HG03520 (cell line): ENCODE measurements around the gene COL25A1.
"Not testable (repeated sequence)": the region's sequence is repeated elsewhere in the genome, so short reads cannot be mapped to it uniquely, and the experiment has no call there.

Source experiments
- ATAC-seq: cut with Tn5 transposase; IDR thresholded peaks from one replicate; pipeline ENCODE4 v1.9.1; 2021; ENCODE audit warnings: mild to moderate bottlenecking, moderate library complexity; ENCODE audit not compliant: unreplicated experiment

The COL25A1 gene

DNA sequence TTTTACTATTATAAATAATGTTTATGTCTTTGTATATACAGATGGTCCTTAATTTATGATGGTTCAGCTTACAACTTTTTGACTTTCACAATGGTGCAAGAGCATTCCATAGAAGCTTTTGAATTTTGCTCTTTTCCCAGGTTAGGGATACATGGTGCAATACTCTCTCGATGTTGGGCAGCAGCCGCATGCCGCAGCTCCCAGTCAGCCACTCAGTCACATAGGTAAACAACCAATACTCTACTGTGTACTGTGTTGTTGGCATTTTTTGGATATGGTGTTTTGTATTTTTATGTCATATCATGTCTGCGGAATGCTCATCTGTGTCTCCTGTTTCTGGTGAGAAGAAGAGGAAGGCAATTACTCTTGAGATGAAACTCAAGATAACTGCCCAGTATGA is 281.6 kb downstream of the COL25A1 start:
- no peak for ATAC-seq

DNA sequence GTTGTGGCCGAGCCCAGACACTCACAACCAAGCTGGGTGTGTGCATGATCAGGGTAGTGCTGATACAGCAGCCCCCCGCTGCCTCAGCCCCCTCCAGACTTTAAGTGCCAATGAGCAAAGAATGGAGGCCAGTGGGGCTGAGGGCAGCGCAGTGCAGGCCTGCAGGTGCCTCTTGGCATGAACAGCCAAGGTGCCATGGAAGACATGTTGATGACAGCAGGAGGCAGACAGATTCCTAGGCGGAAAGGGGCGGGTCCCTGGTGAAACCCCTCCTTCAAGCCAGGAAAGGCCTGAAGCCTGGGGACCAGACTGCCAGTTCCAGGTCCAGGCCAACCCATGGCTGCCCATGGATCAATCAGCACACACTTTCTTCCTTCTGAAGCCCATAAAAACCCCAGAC is 286.3 kb downstream of the COL25A1 start:
- ATAC-seq, result no peak

DNA sequence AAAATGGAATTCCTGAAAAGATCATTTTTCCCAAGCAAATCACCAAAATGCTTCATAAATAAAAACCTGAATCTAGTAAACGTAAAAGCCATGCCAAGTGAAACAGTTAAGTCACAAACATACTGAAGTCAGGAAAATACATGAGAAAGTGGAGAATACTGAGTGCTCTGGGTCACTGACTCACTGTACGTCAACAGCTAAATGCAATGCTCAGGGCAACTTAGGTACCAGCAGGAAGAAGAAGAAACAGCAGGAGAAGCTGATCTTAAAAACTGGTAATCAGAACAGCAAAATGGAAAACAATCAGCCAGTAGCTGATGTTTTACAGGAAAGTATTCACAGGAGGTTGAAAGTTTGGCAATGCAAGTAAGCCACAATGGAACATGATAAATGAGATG is 287.0 kb downstream of the COL25A1 start:
- ATAC-seq, result no peak

DNA sequence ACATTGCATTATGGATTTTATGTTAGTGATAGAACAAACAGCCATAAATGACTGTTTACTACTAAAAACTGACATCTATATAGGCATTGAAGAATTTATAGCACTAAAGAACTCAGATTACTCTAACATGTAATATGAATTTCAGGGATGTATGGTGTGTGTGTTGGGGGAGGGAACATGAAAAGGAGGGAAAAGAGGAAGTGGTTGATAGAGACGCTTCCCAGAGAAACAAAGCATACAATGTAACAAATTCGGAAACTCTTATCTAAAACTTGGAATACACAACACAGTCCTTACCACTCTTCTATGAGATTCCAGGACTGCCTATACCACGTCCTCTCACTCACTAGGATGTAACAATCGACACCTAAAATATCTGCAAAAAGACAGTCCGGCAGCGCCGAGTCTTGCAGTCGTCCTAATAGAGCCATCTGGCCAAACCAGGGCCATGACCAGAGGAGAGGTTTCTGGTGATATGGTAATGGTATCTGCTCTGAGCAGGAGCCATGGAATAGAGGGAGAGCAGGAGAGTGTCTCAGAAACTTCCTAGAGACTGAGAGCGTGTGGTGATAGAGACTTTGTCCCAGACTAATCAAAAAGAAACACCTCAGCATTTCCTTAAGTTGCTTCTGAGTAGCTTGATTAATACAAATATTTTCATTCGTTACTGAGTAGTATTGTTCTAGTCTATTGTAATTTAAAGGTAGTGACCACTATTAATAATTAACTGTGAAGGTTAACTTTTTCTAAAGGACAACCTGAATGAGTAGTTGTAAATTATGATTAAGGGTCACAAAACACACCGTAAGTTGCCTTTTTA is 287.7 kb downstream of the COL25A1 start:
- ATAC-seq, result no peak

DNA sequence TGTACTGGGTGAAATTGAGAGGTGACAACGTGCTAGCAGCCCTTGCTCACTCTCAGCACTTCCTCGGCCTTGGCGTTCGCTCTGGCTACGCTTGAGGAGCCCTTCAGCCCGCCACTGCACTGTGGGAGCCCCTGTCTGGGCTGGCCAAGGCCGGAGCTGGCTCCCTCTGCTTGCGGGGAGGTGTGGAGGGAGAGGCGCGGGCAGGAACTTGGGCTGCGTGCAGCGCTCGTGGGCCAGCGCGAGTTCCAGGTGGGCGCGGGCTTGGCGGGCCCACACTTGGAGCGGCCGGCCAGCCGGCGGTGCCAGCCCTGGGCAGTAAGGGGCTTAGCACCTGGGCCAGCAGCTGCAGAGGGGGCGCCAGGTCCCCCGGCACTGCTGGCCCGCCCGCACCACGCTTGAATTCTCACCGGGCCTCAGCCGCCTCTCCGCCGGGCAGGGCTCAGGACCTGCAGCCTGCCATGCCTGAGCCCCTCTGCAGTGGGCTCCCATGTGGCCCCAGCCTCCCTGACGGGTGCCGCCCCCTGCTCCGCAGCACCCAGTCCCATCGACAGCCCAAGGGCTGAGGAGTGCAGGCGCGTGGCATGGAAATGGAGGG is 290.1 kb downstream of the COL25A1 start:
- ATAC-seq, result no peak

DNA sequence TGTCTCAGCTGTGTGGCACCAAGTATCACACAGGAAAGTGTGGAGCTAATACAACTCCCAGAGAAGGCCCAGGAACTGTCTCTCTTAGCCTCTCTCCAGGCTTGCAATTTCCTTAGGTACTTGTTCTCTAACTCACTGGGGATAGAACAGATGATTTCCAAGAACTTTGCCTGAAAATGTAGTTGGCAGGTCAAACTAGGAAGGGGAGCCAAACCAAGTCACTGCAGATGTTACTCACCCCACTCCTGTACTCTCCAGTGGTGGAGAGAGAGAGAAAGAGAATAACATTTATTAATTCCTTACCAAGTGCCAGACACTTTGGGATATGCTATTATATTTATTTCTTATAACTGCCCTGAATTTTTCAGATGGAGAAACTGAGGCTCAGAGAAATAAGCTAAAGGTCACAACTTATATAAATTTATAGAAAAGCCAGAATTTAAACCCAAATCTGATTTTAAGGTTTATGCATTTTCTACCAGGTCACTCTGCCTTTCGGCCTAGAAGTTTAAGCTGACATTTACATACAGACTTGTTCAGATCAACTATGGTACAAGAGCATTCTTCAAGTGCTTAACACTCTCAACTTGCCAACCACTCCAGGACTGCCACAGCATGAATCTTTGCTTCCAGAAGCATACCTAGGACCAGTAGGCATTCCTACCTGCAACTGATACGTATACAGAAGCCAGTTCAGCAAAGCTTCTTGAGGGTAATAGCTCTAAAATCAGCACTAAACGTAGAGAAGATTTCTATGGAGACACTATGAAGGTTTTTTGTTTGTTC is 291.0 kb downstream of the COL25A1 start:
- ATAC-seq, result no peak

DNA sequence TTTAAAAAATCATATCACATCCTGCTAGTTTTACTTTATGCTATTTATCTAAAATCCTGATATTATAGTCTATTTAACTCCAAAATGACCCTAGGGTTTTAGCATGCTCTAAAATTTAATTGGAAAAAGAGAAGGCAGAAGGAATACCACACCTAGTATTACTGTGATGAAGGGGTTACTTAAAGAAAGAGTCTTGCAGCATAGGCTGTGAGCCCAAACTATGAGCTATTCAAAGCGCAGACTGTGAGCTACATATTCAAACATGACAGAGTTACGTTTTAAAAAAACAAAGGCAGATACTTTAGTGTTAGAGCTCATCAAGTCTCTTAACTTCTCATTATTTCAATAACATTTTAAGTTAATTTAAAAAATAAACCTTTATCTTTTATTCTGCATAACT is 291.9 kb downstream of the COL25A1 start:
- ATAC-seq, result no peak

DNA sequence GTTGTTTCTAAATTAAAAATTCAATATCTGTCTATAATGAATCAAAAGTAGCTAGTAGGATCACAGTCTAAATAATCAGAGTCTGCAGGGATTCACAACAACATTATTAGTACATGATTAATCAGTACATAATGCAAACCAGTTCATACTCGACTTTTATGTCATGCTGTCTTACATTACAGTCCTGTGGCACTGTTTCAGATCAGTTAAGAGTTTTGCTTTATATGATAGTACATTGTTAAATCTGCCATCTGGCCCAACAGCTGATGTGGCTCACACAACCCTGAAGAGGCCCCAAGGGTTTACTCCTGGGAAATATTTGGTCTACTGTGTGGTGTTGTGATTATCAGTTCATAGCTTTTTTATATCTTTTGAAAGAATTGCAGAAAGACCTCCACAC is 292.5 kb downstream of the COL25A1 start:
- ATAC-seq, result no peak

DNA sequence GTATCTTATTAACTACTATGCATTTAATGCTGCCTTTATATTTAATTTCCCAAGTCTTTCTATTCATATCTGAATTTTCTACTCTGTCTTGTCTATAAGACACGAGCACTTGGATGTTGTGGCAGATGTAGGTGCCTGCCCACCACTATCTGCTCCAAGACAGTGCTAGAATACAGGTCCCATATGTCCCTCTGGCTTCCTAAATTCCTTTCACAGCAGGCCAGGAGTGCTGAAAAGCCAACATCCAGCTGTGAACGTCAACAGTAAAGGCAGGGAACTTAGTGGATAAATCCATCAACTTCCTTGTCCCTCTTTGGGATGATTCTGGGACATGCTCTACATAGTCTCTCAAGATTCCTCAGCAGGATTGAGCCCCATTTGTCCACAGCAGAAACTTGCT is 294.5 kb downstream of the COL25A1 start:
- ATAC-seq, result no peak

DNA sequence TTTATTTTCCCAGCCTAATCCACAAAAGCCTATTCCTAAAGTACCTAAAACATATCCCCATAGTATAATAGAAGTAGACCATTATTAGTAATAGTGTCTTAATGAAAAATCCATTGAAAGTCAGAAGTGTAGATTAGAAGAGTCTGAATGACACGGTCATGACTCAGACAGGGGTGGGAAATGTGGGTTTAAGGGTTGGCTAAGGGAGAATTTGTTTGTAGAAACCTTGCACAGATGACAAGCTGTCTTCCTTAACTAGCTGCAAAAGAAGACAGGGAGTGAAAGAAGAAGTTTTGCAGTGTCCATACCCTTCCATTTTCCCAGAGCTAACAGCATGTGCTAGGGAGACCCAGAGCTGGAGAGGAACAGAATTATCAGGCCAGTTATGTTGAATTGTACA is 296.9 kb downstream of the COL25A1 start:
- ATAC-seq, result no peak

DNA sequence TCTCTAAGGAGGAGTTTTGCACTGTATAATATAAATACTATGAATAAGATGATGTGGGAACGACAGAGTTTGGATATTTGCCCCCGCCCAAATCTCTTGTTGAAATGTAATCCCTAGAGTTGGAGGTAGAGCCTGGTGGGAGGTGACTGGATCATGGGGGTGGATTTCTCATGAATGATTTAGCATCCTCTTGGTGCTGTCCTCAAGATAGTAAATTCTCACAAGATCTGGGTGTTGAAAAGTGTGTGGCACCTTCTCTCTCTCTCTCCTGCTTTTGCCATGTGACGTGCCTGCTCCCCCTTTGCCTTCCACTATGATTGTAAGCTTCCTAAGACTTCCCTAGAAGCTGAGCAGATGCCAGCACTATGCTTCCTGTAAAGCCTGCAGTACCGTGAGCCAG is 298.0 kb downstream of the COL25A1 start:
- no peak for ATAC-seq

DNA sequence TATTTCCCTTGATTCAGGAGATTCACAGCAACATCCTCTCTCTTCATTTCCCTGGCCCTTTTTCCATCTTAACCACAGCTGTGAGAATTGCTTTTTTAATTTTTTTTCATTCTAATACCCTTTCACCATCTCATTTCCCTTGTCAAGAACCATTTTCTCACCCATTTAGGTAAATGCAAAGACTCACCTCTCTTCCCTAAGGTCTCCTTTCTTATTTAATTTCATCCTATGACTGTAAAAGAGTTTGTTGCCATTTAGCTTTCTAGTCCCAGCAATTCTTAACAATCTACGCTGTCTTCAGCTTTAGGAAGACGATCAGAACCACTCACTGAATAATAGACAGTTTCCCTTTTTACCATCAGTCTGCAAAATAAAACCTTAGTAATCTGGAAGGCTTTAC is 298.5 kb downstream of the COL25A1 start:
- ATAC-seq, result no peak

DNA sequence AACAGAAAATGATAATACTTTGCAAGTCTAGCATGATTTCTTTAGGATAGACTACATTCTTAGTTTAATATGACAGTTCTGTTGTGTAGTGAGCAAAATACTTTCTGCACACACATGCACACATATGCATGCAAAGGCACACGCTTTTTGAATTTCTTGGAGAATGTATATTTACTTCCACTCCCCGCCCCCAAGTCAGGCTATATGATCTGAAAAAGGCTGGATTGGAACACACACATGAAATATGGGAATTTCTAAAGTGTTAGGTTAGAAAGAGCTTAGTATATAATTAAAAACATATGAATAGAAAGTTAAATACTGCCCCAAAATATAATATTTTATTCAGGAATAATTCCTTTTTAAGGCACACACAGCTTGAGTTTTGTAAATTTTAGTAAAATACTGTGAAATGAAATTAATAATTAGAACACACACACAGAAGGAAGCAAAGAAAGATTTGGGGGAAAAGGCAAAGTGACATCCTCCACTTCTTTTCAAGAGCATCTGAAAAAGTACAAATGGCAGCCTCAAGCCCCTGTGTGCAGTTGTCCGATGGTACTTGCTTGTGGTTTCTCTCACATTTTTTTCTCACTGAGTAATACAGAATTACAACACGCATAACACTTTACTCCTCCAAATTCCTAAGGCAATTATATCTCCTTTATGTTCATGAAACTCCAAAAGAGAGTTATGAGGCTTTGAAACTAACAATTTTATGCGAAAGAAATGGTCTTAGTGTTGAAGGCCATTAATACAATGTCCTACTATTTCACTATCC is 310.7 kb downstream of the COL25A1 start:
- no peak for ATAC-seq

DNA sequence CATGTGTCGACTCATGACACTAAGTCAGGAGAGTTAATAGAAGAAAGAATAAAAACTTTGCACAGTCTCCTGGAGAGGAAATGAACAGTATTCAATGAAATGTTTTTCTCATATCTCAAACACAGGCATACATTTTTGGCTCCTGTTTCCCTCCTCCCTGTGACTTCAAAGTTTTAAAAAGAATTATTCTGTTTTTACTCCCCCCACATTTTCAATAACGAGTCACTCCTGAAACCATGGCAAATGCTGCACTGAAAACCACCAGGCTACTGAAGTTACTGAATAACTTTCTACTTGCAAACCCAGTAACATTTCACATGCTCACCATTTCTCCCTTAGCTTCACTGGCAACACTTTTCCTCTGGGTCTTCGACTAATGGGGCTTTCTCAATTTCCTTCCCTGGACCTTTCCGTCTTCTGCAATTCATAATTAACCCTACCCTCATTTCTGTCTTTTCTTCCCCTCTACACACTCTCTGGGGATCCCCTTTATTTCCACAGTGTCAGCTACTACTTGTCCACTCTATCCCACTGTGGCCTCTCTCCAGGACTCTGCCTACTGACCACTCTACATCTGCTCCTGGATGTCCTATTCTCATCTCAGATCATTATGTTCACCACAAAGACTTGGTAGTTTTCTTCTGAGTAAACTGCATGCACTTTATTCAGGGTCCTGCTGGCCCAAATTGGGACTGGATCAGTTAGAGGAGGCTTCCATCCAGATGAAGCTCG is 313.8 kb downstream of the COL25A1 start:
- ATAC-seq, result no peak

DNA sequence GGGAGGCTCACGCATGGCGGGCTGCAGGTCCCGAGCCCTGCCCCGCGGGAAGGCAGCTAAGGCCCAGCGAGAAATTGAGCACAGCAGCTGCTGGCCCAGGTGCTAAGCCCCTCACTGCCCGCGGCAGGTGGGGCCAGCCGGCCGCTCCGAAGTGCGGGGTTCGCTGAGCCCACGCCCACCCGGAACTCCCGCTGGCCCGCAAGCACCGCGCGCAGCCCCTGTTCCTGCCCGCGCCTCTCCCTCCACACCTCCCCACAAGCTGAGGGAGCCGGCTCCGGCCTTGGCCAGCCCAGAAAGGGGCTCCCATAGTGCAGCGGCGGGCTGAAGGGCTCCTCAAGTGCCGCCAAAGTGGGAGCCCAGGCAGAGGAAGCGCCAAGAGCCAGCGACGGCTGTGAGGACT is 318.0 kb downstream of the COL25A1 start:
- ATAC-seq, result not testable (repeated sequence)

DNA sequence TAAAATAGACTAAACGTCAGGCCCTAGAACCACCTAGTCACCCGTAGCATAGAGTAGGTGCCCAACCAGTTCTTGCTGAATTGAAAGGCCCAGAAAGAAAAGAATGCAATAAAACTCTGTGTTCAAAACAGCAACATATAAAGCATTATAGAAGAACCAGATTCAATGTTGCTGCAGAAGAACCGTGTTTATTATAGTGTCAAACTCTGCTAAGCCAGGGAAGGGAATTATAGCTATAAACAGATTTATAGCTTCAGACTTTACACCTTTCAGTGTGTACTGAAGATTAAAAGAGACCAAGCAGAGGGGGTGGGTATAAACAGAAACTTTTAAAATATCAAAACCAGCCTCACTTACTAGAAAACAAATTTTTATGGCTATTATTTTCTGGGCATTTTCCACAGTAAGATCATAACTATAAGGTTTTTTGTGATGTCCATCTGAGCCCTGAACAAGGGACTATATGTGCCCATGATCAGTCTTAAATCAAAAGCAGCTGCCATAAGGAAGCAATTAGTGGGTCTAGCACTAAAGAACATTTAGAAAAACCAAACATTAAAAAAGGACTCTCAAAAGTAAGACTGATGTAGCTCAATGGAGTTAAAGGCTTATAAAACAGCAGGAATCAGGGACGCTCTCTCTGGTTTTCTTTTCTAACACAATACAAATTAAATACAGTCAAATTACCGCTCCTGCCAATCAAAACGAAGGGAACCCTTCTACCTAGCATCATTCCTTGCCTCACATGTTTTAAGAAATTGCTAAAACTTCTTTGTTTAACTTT is 319.9 kb downstream of the COL25A1 start:
- no peak for ATAC-seq

DNA sequence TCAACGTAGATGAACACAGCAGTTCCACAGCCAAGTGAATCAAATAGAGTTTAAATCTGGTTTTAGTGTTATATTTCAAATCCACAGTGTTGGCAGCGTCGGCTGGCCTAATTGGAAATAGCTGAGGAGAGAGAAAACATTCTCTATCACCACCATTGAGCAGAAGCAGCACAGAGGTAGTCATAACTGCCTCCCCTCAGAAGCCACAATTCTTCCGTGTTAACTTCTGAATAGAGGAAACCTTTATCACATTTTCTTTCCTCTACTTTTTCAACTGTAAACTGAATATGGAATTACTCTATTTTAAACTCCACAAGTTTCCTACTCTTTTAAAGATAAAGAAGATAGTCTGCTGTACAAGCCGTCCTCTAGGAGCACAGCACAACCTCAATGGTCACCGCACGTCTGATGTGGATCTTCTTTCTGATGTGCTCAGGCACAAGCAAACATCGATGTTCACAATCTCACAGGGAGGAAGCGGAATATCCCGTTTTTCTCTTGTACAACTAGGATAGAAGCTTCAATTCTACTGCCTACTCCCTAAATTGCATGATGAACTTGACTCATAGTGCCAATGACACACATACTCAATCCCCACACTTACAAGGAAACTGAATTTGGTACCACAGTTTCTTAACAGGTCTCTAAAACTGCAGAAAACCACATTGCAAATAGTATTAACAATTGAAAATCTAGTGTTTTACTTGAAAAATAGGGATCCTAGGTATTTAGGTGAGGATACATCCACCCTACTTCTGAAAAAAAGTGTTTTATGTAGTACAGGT is 321.8 kb downstream of the COL25A1 start:
- ATAC-seq, result no peak

DNA sequence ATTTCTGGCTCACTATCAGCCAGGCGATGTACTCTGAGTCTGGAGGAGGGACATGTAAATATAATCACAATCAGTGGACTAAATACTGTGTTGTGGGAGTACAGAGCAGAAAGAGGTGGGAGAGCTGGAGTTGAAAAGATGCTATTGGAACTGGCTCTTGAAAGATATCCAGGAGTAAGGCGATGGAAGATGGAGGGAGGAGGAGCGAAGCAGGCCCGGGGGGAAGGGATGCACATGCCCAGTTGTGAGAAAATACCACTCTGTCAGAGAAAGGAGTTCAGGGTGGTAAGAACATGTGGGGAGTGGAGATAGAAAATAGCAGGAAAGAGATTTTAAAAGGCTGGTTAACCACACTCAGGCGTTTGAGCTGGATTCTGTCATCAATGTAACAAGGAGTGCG is 322.7 kb downstream of the COL25A1 start:
- no peak for ATAC-seq

DNA sequence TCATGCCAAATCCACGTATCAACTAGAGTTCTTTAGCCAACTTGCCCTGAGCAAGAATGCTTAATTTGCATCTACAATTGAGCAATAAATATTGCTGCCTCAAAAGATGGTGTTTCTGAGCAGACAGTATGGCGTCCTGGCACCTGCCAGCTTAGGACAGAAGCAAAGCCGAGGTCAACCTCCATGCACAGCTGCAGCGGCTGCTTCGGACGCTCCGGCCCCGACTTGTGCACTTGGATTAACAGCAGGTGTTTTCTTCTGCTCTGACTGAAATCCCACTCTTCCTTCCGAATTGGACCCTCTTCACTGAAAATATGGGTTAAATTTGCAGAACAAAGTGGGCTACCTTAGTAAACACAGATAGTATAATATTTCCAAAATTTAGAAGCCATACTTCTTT is 324.4 kb downstream of the COL25A1 start:
- no peak for ATAC-seq
